HG03025 (cell line): ENCODE measurements around the gene IRF7.

Experiments
- ATAC-seq: cut with Tn5 transposase; IDR thresholded peaks from one replicate; pipeline ENCODE4 v1.9.1; 2021; ENCODE audit warnings: mild to moderate bottlenecking, moderate library complexity; ENCODE audit not compliant: unreplicated experiment, low FRiP score

IRF7 gene

DNA sequence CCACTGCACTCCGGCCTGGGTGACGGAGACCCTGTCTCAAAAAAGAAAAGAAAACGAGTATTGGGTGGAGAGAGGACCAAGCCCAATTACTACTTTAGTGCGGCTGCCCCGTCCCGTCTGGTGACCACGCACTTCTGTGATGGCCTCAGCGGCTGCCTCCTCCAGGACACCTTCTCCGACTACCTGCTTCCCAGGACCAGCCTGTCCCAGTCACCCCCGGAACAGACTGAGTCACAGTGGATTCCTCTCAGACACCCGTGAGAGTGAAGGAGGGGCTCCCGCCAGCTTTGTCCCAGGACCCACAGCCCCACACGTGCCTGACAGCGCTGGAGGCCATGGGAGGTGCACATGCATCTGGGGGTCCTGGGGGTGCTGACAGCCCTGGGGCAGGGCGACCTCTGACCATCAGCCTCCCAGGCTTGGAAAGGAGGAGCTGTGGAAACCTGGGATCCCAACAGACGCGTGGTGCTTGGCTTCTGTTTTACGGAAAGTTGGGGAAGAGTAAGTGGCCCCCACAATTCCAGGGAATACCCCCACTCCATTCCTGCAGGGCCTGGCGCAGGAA, 26.1 kb upstream of the IRF7 start:
- no peak for ATAC-seq

DNA sequence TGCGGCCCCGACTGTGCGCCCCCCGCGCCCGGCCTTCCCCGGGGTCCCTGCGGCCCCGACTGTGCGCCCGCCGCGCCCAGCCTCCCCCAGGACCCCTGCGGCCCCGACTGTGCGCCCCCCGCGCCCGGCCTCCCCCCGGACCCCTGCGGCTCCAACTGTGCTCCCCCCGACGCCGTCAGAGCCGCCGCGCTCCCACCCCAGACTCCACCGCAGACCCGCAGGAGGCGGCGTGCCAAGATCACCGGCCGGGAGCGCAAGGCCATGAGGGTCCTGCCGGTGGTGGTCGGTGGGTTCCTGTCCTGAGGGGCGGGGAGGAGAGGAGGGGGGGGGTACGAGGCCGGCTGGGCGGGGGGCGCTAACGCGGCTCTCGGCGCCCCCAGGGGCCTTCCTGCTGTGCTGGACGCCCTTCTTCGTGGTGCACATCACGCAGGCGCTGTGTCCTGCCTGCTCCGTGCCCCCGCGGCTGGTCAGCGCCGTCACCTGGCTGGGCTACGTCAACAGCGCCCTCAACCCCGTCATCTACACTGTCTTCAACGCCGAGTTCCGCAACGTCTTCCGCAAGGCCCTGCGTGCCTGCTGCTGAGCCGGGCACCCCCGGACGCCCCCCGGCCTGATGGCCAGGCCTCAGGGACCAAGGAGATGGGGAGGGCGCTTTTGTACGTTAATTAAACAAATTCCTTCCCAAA, 24.4 kb upstream of the IRF7 start:
- no peak for ATAC-seq

DNA sequence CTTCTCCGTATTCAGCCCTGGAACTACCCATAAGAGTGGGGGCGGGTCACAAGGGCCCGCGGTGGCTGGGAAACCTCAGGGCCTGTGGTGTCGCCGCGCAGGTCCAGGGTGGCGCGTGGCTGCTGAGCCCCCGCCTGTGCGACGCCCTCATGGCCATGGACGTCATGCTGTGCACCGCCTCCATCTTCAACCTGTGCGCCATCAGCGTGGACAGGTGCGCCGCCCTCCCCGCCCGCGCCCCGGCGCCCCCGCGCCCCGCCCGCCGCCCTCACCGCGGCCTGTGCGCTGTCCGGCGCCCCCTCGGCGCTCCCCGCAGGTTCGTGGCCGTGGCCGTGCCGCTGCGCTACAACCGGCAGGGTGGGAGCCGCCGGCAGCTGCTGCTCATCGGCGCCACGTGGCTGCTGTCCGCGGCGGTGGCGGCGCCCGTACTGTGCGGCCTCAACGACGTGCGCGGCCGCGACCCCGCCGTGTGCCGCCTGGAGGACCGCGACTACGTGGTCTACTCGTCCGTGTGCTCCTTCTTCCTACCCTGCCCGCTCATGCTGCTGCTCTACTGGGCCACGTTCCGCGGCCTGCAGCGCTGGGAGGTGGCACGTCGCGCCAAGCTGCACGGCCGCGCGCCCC, 23.7 kb upstream of the IRF7 start:
- no peak for ATAC-seq

DNA sequence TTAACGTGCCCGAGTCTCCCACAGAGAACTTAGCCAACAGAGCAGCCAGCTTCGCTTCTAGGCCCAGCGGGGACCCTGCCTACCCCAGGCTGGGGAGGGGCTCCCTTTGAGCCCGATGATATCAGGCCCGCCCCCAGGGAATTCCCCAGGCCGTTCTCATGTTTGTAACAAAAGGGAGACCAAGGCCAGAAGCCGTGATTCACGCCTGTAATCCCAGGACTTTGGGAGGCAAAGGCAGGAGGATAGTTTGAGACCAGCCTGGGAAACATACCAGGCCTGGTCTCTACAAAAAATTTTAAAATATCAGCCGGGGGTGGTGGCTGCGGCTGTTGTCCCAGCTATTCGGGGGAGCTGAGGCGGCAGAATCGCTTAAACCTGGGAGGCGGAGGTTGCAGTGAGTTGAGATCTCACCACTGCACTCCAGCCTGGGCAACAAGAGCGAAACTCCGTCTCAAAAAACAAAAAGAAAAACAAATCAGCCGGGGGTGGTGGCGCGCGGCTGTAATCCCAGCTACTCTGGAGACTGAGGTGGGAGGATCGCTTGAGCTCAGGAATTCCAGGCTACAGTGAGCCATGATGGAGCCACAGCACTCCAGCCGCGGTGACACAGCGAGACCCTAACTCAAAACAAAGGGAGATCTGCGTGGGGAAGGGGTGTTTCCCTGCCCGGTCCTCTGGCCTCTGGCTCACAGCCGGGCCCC, 23.0 kb upstream of the IRF7 start:
- ATAC-seq = no peak

DNA sequence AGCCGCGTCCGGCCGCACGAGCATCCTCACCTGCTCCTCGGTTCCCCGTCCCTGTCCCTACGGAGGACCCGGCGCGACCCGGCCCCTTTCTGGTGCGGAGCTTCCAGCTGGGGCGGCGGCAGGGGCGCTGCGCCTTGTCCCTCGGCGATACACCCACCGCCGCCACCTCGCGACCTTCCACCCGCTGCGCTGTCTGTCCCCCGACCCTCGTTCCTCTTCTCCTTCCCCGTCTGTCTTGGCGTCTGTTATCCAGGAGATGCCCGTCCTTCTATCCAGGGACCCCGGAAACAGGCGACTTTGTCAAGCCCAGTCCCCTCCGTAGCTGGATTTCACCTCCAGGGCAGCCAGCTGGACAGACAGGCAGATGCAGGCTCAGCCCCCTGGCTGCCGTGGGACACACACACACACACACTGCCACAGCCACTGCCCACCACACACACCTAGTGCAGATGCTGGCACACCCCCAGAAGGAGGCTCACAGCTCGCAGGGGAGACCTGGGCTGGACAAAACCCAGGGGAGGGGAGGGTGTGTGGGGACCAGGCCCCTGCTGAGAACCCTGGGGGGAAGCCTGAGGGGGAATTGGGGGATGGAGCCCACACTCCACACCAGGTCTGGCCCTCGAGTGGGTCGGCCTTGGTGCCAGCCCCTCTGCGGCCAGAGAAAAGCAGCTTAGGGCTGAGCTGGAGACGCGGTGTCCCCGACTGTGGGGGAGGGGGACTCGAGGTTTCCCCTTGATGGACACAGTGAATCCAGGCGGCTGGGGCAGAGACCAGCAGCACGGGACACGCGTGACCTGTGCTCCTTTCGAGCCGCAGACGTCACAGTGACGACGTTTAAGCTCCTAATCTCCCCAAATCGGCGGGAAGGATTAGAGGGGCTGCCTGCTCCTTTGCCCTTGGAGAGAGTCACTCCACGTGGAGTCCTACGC, 22.1 kb upstream of the IRF7 start:
- ATAC-seq = no peak

DNA sequence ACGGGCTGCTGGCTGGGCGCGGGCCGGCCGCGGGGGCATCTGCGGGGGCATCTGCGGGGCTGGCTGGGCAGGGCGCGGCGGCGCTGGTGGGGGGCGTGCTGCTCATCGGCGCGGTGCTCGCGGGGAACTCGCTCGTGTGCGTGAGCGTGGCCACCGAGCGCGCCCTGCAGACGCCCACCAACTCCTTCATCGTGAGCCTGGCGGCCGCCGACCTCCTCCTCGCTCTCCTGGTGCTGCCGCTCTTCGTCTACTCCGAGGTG, 21.5 kb upstream of the IRF7 start:
- ATAC-seq = no peak

DNA sequence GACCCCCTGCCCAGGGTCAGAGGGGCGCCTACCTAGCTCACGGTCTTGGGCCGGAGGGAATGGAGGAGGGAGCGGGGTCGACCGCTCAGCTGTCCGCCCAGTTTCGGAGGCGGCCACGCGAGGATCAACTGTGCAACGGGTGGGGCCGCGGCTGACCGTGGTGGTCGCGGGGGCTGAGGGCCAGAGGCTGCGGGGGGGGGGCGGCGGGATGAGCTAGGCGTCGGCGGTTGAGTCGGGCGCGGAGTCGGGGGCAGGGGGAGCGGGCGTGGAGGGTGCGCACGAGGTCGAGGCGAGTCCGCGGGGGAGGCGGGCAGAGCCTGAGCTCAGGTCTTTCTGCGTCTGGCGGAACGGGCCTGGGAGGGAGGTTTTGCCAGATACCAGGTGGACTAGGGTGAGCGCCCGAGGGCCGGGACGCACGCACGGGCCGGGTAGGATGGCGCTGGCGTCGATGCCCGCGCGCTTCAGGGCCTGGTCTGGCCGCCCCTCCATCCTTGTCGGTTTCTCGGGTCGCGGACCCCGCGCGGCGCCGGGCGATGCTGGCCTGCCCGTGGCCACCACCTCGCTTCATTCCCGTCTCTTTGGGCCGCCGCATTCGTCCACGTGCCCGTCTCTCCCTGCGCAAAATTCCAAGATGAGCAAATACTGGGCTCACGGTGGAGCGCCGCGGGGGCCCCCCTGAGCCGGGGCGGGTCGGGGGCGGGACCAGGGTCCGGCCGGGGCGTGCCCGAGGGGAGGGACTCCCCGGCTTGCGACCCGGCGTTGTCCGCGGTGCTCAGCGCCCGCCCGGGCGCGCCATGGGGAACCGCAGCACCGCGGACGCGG, 21.0 kb upstream of the IRF7 start, which contains the start of gene DRD4:
TSS of gene DRD4 (plus strand) at position 759 of the 822 bp plus-strand sequence. CDS start at position 795, 36 bp downstream.
- no peak for ATAC-seq

DNA sequence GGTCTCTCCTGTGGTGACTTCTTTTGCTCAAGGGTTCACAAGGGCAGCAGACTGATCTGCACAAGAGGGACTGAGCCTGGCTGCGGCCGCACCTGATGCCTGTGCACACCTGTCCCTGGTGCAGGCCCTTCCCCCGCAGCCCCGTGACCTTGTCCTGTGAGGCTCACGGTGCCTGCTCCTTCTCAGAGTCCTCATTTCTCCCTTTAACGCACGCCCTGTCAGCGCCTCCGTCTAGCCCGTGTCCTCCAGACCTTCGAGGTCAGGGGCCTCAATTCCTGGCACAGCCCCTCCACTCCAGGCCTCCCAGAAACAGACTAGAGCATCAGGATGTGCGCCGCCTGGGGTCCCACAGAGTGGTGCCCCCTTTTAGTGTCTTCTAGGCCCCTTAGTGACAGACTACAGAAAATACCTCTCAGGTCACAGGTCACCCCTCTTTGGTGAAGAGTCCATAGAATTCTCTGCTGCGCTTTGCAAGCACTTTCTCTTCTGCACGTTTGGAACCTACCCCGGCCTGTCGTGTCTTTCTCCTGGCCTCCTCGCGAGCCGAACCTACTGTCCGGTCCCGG, 20.3 kb upstream of the IRF7 start:
- no peak for ATAC-seq

DNA sequence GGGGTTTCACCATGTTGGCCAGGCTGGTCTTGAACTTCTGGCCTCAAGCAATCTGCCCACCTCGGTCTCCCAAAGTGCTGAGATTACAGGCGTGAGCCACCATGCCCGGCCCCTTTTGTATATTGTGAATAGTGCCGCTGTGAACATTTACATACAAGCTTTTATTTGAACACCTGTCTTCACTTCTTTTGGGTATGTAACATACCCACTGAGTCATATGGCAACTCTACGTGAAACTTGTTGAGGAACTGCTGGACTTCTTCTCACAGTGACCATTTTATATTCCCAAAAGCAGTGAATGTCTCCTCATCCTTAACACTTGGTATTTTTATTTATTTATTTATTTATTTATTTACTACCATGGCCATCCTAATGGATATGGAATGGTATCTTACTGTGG, 15.1 kb upstream of the IRF7 start:
- ATAC-seq = no peak

DNA sequence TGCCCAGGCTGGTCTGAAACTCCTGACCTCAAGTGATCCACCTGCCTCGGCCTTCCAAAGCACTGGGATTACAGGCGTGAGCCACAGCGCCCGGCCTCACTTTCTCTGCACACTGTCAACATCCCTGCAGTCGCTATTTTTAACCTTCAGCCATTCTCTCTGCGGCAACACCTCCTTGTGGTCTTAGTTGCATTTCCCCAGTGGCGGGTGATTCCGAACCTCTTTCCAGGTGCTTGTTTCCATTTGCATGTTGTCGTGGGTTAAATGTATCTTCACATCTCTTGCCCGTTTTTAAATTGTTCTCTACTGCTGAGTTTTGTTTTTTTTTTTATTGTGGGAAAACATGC, 13.5 kb upstream of the IRF7 start:
- ATAC-seq = no peak

DNA sequence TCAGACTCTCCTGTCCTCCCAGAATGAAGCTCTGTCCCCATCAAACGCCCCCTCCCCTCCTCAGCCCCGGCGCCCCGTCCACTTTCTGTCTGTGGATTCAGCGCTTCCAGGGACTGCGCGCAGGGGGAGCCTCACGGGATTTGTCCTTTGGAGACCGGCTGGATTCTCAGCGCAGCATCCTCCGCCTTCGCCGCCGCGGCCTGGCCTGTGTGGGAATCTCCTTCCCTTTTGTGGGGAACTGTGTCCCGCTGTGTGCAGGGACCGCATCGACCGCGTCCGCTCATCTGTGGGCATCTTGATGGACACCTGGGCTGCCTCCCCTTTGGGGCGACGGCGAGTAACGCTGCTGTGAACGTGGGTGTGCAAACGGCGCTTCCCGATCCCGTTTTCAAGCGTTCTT, 12.3 kb upstream of the IRF7 start:
- ATAC-seq = no peak

DNA sequence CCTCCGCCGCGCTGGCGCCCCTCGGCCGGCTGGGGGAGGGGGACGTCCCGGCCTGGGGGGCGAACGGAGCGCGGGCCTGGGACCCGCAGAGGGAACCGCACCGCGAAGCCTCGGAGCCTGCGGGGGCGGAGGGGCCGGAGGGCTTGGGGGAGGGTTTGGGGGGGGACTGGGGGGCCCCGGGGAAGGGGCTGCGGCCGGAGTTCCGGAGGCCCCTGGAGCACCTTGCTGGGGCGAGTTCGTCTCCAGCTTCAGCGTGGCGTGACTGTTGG, 11.5 kb upstream of the IRF7 start:
- no peak for ATAC-seq

DNA sequence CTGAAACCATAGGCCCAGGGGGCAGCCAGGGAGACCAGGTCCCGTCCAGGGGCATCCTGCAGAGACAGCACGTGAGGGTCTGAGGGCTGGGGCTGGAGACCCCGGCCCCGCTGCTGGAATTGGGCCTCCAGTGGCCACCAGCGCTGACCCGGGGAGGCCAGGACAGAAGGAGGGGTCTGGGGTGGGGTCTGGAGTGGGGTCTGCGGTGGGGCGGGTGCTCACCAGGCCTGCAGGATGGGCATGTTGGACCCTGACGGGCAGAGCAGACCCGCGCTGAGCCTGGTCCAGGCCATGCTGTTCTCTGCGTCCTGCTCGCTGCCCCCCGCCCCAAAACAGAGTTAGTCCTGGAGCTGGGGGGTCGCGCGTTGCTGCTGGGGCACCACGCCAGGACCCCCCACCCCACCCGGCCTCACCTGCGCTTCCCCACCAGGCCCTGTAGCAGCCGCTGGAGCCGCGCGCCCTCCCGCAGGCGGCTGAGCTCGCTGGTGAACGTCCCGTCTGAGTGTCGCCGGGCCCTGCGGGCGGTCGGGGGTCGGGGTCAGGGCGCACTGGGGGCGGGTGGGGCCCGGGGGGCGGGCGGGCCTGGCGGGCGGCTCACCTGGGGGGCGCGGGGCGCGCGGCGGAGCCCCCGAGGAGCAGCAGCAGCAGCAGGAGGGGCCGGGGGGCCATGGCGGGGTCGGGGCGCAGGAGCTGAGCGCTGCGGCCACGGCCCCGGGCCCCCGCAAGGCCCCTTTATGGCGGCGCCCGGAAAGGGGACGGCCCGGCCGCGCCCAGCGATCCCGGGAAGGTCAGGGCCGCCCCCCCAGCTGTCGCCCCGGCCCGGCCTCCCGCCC, 10.9 kb upstream of the IRF7 start, which contains the start of gene SCT:
TSS of gene SCT (minus strand) at position 707 of the 833 bp plus-strand sequence. CDS start at position 669, 38 bp downstream.
- ATAC-seq = no peak

DNA sequence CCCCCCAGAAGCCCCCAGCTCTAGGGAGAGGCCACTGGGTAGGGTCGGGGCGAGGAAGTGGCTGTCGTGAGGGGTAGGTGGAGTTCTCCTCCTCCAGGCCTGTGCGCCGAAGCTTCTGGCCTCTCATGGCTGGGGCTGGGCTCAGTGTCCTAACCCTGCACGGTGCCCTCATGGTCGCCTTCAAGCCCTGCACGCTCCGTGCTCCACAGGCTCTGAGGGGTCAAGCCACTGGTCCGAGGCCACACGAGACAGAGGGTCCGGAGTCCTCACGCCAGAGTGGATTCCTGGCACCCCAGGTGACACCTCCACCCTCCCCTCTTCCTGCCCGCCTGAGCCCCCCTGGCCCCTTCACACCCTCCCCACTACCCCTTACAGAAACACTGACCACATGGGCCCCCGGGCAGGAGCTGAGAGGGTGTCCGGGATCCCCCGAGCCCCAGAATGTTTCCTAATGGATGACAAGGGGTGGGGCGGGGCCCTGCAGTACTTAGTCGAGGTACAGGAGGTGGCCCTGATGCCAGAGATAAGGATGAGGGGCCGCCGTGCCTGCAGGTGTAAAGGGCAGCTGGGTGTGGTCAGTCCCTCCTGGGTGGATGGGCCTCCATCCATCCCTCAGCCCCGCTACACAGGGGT, 10.0 kb upstream of the IRF7 start:
- ATAC-seq = no peak

DNA sequence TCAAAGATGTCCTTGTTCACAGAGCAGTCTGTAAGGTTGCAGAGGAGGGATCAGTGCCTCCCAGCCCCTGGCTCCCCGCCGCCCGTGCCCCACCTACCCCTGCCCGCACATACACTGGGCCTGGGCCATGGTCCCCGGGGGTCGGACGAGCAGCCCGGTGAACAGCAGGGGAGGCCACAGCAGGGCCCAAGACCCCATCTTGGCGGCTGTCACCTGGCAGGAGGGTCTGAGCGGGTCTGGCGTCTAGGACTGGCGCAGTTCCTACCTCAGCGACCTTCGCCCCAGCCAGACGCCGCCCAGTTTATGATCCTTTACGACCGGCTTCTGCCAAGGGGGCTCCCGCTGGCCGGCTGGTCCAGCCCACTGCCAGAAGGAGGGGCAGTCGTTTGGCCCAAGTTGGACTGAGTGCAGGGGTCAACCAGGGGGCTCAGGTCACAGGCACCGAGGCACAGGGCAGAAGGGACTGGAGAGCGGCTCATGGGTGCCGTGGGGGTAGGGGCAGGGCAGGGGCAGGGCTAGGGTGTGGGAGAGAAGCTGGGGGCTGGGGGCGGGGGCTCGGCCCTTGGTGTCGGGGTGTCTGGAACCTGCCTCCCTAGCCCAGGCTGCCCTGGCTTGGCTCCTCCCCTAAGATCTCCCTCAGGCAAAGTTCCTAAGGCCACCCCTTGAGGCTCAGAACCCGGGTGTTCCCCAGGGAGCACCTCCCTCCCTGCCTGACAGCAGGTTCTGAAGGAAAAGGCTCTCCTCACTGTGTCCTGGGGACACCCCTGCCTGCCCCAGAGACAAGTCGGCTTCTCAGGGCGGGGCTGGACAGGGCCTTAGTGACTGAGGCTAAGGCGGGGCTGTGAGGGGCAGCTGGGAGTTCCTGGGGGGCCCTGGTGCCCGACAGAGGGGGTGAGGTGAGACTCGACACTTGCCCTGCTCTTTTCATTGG, 9.2 kb upstream of the IRF7 start, which contains the start of gene CDHR5:
TSS of gene CDHR5 (minus strand) at position 251 of the 931 bp plus-strand sequence. CDS start at position 198, 53 bp downstream.
- ATAC-seq = no peak

DNA sequence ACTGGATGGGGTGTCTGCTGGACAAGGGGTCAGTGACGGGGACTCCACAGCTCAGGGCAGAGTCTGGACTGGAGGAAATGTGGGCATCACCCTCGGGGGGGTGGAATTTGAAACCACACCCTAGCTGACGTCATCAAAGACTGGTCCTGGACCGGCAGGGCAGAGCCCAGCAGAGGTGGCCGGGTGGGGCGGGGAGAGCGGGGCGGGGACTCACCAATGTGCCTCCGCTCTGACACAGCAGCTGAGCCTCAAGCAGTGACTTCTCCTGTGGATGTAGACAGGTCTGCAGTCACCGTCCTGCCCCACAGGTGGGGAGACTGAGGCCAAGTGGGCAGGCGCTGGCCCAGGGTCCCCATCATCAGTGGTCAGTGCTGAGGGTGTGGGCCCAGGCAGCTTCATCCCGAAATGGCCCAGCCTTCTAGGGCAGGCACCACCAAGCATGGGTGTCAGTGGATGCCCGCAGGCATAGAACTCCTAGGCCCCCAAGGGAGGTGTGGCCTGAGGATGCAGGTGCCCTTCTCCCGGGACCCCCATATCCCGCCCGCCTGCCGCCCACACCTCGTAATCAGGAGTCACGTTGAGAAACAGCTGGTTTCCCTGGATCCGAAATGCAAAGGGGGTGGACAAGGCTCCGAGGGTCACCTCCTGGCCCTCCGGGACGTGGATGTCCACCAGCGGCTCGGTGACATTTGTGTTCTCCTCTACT, 8.4 kb upstream of the IRF7 start:
- ATAC-seq = no peak
